ENCODE data around the gene MLN. TPM values are rescaled to one million over a fixed set of nuclear protein-coding genes. Genes with fewer than 3 reads are reported as not detected.

MLN gene
- polyA plus RNA-seq, 1 donor from 2014 or later, result not detected

- H3K9me2 ChIP-seq (ENCODE audit: insufficient read depth, low read length), result no peaks in the 10 kb centered on the region
- no peak overlapping the region for H2AFZ ChIP-seq (ENCODE audit: low read depth, low read length)
- no peaks in the 10 kb centered on the region for H3K27me3 ChIP-seq (ENCODE audit: insufficient read depth, low read depth, low read length)
- H3K79me2 ChIP-seq (replicated peaks; ENCODE audit: insufficient read depth, low read length), result no peaks in the 10 kb centered on the region
- no peak for TF ChIP-seq POLR2AphosphoS5 (IDR thresholded peaks at IDR 0.05)
- no peak for TF ChIP-seq EZH2 (IDR thresholded peaks at IDR 0.05; ENCODE audit: borderline replicate concordance, insufficient read depth, low read length, poor library complexity, severe bottlenecking)
- H3K9me3 ChIP-seq (ENCODE audit: low read length), result no peaks in the 10 kb centered on the region
- no peak overlapping the region for H3K4me2 ChIP-seq (ENCODE audit: low read length)
- no peak overlapping the region for H3K4me3 ChIP-seq (ENCODE audit: low read length)
- H4K20me1 ChIP-seq (ENCODE audit: insufficient read depth), result no peaks in the 10 kb centered on the region
- peaks cover 9% of the 10 kb centered on the region for H3K36me3 ChIP-seq (ENCODE audit: insufficient read depth, low read length)
- no peak overlapping the region for H3K27ac ChIP-seq (ENCODE audit: low read length)
- peaks cover 3% of the 10 kb centered on the region for H3F3A ChIP-seq (ENCODE audit: insufficient read depth, low read length, poor library complexity, severe bottlenecking)
- H3K9ac ChIP-seq (ENCODE audit: low read length), result no peak overlapping the region
Observed at GRCh38 chr6:33770124-33770832, 33.5 kb downstream of the MLN start.

- no peak overlapping the region for H2AFZ ChIP-seq (ENCODE audit: low read depth, low read length)
- no peak overlapping the region for H3K4me3 ChIP-seq (ENCODE audit: low read length)
- H3K36me3 ChIP-seq (ENCODE audit: insufficient read depth, low read length), result peaks cover 9% of the 10 kb centered on the region
- H3K4me2 ChIP-seq (ENCODE audit: low read length), result no peak overlapping the region
- peaks cover 3% of the 10 kb centered on the region for H3F3A ChIP-seq (ENCODE audit: insufficient read depth, low read length, poor library complexity, severe bottlenecking)
- H3K27me3 ChIP-seq (ENCODE audit: insufficient read depth, low read depth, low read length), result no peaks in the 10 kb centered on the region
- H3K79me2 ChIP-seq (replicated peaks; ENCODE audit: insufficient read depth, low read length), result no peaks in the 10 kb centered on the region
- H3K9me2 ChIP-seq (ENCODE audit: insufficient read depth, low read length), result no peaks in the 10 kb centered on the region
- H4K20me1 ChIP-seq (ENCODE audit: insufficient read depth), result no peaks in the 10 kb centered on the region
- H3K27ac ChIP-seq (ENCODE audit: low read length), result no peak overlapping the region
- no peaks in the 10 kb centered on the region for H3K9me3 ChIP-seq (ENCODE audit: low read length)
- TF ChIP-seq CTCF (IDR thresholded peaks at IDR 0.05; ENCODE audit: poor library complexity, severe bottlenecking) (no peak), EZH2 (IDR thresholded peaks at IDR 0.05; ENCODE audit: borderline replicate concordance, insufficient read depth, low read length, poor library complexity, severe bottlenecking) (no peak), SMC3 (conservative IDR thresholded peaks at IDR 0.05; ENCODE audit: poor library complexity) (no peak)
- no peak overlapping the region for H3K9ac ChIP-seq (ENCODE audit: low read length)
Observed at GRCh38 chr6:33769248-33769821, 34.5 kb downstream of the MLN start.

GRCh38 chr6:33768644-33769120 is 35.1 kb downstream of the MLN start:
- TF ChIP-seq RAD21 (conservative IDR thresholded peaks at IDR 0.05) (peak; percentile 43), TAF1 (IDR thresholded peaks at IDR 0.05; ENCODE audit: low read depth) (no peak), EP300 (conservative IDR thresholded peaks at IDR 0.05; ENCODE audit: poor library complexity, severe bottlenecking) (no peak), POLR2AphosphoS5 (IDR thresholded peaks at IDR 0.05) (no peak), EZH2 (IDR thresholded peaks at IDR 0.05; ENCODE audit: borderline replicate concordance, insufficient read depth, low read length, poor library complexity, severe bottlenecking) (no peak), REST (IDR thresholded peaks at IDR 0.05; ENCODE audit: borderline replicate concordance) (no peak), SMC3 (conservative IDR thresholded peaks at IDR 0.05; ENCODE audit: poor library complexity) (peak; percentile 66), MXI1 (conservative IDR thresholded peaks at IDR 0.05; ENCODE audit: poor library complexity, severe bottlenecking) (no peak), CTCF (IDR thresholded peaks at IDR 0.05; ENCODE audit: poor library complexity, severe bottlenecking) (peak; percentile 61)
- Histone ChIP-seq H3K27me3 (ENCODE audit: insufficient read depth, low read depth, low read length) (no peaks in the 10 kb centered on the region), H3K36me3 (ENCODE audit: insufficient read depth, low read length) (peaks cover 9% of the 10 kb centered on the region), H3K4me3 (ENCODE audit: low read length) (no peak overlapping the region), H3K9ac (ENCODE audit: low read length) (no peak overlapping the region), H3K27ac (ENCODE audit: low read length) (no peak overlapping the region), H3F3A (ENCODE audit: insufficient read depth, low read length, poor library complexity, severe bottlenecking) (peaks cover 3% of the 10 kb centered on the region), H2AFZ (ENCODE audit: low read depth, low read length) (no peak overlapping the region), H4K20me1 (ENCODE audit: insufficient read depth) (no peaks in the 10 kb centered on the region), H3K9me2 (ENCODE audit: insufficient read depth, low read length) (no peaks in the 10 kb centered on the region), H3K79me2 (replicated peaks; ENCODE audit: insufficient read depth, low read length) (no peaks in the 10 kb centered on the region), H3K4me2 (ENCODE audit: low read length) (no peak overlapping the region), H3K9me3 (ENCODE audit: low read length) (no peaks in the 10 kb centered on the region)

All from neural cell (in vitro differentiated cells).